ENCODE measurements around the gene MED13L.

The MED13L gene

DNA sequence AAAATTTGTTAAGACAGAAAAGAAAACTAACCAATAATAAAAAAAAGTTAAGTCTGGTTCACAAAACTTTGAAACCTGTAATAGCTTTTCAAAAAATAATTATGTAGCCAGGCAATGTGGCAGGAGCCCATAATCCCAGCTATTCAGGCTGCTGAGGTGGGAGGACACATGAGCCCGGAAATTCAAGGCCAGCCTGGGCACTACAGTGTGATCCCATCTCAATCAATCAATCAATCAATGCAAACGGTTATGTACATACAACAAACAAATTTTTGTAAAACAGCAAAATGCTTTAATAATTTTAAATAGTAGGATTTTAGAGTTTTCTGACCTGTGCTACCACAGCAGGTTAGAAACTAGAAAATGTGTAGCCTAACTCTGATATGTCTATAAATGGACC lies 152.4 kb downstream of the MED13L start:
- DNase-seq = no peak

DNA sequence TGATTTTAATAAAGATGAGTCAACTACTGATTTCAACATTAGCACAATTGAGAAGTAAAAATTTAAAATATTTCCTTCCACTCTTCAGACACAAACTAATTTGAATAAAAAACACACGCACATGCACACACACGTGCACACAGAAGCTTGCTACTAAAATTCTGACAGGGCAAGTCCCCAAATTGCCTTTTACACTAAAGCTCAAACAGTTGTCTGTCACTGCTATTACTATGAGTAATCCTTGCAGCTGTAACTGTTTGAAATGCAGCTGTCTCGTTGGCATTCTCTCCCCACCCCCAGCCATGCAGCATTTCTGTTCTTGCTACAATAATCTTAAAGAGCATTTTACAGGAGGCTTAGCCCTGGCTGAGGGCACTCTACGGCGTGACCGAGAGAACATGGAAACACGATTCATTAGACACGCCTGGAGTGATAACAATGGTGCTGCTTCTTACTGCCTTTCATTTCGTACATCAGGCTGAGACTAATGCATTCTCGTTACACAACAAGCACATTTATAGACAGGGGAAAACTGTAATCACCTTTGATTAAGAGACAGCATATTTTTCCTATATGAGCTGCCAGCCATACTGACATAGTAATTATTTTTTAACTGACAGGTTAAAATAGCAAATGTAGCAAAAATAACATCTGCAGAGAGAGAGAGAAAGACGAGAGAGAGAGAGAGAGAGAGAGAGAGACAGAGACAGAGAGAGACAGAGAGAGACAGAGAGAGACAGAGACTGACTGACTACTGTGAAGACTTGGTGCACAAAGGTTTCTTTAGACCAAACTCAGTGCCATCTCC lies 153.8 kb downstream of the MED13L start:
- DNase-seq = peak; percentile 64

DNA sequence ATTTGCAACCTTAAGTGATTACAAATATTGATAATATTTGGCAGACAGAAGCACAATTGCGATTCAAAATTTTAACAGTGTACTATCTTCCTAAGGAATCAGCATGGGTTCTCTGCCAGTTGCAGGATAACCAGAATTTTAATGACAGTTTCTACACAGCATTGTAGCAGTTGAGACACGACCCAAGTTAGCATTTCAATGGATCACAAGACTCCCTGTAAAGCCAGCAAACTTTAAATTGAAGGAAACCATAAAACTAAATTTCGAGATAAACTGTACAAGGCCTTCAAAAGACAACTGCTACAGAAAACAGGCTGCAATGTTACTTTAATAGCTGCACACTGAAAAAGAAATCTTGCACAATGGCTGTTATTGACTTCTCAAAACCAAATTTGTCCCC lies 154.9 kb downstream of the MED13L start:
- no peak for DNase-seq

DNA sequence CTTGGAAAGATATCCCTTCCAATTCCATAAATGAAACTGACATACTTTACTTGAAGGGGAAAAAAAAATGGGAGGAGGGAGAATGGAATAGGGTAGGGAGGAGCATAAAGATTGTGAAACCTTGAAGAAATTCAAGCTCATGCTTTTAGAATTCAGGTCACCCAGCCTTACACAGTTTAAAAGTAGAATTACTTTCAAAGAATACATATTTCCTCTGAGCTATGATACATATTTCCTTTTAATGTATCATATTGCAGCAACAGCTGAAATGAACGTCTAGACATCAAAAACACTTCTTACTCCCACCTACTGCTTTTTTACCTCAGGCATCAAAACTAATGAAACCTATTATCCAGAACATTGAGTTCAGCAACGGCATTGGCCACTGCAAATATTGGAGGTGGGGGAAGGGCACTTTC lies 156.0 kb downstream of the MED13L start:
- DNase-seq = no peak

DNA sequence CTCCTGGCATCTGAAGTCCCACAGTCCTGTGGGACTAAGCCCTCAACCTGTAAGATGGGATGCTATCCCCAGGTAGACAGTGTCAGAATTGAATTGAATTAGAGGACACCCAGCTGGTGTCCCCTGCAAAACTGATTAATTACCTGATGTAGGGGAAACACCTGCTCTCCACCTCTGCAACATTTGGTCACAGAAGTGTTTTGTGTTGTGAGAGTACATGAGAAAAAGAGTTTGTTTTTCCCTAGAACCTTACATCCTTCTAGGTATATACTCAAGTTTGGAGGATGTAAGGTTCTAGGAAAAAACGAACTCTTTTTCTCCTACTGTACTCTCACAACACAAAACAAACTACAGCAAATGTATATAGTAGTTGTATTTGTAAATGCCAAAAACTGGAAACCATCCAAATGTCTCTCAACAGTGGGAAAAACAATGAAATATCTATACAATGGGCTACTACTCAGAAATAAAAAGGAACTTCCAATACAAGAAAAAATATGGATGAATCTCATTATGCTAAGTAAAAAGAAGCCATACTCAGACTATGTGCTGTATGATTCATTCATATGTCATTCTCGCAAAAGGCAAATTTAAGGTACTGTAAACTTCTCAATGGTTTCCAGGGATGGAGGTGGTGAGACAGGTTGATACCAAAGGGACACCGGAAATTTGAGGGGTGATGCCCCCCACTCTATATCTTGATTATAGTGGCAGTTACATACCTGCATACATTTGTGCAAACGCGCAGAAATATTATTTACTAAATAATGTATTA lies 160.7 kb downstream of the MED13L start:
- no peak for DNase-seq

DNA sequence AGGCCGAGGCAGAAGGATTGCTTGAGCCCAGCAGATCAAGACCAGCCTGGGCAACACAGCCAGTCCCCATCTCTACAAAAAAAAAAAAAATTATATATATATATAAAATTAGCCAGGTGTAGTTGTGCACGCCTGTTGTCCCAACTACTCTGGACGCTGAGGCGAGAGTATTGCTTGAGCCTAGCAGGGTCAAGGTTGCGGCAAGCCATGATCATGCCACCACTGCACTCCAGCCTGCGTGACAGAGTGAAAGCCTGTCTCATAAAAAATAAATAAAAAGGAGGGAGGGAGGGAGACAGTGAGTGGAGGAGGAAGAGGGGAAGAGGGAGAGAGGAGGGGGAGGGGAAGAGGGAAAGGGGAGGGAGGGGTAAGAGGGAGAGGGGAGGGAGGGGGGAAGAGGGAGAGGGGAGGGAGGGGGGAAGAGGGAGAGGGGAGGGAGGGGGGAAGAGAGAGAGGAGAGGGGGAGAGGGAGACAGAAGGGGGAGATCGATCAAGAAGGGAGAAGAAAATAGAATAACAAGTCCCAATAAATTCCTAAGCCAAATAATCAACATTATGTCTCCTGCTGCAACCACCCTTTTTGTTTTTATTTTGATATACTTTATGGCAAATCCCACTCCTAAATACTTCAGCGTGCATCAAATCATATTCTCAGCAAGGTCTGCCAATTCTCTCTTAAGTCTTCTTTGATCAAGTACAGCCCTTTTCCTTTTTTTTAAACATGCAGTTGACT lies 163.9 kb downstream of the MED13L start:
- DNase-seq = no peak

DNA sequence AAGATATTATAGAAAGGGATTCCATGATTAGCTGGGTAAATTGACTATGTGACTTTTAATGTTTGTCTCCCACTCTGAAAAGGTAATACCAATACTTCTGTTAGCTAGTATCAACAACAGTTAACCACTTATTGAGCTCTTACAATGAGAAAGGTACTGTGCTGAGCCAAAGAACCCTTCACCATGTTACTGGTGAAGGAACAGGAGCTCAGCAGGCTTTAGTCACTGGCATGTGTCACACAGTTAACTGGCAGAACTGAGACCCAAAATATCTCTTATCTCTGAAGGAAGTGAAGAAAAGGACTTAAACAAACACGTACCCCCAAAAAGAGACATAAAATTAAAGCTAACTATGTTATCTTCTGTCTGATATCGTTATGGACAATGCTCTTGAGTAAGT lies 170.6 kb downstream of the MED13L start:
- no peak for DNase-seq

DNA sequence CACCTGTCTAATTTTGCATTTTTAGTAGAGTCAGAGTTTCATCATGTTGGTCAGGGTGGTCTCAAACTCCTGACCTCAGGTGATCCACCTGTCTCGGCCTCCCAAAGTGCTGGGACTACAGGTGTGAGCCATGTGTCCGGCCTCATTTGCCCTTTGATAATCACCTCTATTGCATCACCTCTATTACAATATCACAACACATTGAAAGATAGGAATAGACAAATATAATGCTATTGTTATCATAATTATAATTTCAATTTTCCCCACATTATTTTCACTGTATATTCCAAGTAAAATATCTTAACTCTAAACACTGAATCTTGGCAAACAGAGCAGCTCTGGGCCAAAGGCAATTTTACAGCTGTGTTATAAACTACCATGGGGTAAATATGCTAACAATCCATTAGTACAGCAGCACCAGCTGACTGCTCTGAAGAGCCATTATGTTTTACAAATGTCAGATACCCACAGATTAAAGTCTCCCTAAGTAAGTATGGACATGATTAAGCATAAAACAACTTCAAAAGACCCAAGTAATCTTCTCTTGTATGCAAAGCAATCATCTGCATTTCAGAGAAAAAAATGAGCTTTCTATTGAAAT lies 173.2 kb downstream of the MED13L start:
- no peak for DNase-seq

DNA sequence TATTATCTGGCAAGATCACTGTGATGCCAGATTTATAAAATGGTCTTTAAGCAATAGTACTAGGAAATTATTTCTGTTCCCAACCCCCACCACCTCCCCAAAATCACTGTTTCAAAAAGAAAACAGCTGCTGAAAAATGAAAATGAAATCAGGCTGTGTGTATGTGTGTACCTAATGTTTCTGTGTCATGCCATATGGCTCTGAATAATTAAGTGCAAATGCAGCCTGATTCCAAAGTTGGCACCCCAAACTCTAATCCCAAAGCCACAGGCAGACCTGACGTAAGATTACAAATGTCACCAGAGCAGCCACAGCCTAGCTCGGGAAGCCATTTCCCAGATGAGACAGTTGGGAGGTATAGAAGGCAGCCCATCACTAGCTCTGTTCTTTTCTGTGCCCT lies 175.5 kb downstream of the MED13L start:
- DNase-seq = no peak

DNA sequence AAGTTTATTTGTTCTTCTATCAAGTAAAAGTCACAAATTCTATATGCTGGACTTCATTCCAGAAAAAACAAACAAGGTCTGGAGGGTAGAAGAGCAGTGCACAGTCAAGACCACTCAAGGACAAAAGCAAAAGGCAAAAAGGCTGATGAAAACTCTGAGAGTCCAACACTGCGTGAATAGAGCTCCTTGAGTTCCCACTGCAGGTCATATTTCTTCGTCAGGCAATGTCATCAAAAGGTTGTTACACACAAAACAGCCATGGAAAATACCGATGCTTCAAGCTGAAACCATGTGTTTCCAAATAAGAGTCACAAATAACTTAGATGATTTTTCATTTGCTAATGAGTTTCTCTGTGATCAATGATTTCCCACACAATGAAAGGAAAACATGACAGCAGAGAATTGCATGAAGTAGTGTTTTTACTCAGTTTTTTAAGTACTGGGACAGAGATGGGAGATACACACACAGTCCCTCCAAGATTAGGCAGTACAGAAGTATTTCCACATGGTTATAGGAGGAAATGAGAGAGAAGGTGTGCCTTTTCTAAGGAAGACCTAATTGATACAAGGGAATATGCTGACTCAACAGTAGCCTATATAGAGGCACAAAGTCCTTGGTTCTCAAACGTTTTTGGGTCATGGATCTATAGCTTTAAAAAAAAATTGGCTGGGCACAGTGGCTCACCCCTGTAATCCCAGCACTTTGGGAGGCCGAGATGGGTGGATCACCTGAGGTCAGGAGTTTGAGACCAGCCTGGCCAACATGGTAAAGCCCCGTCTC lies 177.7 kb downstream of the MED13L start:
- DNase-seq = no peak

DNA sequence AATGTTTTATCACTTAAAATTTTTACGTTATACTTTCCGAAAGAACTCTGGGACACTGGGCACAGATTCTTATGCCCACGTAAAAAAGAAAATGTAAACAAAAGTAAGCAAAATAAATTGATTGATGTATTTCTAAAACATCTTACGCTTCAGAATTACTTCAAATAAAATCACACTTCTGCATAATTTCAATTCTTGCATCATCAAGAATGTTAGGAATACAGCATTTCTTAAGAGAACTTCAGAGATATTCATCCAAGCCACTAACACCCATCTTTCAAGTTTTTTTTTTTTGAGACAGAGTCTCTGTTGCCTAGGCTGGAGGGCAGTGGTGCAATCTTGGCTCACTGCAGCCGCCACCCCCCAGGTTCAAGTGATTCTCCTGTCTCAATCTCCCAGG lies 180.6 kb downstream of the MED13L start:
- no peak for DNase-seq

DNA sequence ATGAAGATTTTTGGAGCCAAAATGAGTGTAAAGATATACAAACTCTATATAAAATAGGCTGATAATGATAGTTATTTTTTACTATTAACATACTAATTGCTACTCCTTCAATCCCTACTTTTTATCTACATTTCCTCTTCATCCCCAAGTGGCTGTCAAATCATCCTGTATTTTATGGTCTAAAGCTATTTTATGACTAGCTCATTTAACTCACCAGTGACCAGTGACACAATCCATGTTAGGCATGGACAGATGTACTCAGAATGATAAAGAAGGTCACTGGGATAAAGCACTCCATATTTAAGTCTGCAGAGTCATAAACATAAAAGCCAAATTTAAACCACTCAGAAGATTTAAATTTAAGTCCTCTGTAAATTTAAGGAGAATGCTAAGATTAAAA lies 183.0 kb downstream of the MED13L start:
- no peak for DNase-seq

DNA sequence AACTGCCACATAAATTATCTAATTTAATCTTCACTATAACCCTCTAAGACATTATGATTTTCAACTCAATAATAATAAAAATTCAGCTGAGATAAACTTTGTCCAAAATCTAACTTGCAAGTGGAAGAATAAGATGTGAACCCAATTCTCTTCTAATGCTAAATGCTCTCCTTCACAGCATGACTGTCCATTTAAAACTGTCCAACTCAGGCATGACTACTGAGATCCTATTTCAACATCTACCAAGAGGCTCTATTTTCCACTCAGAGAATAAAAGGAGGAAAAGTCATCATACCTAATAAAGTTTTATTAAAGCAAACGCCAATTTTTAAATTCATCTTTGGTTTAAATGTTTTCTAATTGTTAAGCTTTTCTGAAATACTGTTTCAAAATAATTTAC lies 183.6 kb downstream of the MED13L start:
- no peak for DNase-seq

DNA sequence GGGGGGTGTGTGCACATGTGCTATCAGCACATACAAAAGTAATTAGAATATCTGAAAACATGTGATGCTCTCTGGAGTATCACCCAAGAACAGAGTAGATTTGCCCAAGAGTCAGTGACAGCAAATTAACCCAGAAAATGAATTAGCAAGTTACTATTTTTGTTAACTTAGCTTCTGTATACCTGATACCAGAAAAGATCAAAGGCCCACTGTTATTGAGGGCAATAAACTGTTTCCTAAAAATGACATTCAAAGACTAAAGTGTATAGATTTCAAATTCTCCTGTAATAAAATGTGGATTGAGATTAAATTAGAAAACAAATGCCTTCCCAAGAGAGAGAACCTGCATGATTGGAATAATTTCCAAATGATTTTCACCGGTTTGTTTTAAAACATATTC lies 184.7 kb downstream of the MED13L start:
- no peak for DNase-seq

DNA sequence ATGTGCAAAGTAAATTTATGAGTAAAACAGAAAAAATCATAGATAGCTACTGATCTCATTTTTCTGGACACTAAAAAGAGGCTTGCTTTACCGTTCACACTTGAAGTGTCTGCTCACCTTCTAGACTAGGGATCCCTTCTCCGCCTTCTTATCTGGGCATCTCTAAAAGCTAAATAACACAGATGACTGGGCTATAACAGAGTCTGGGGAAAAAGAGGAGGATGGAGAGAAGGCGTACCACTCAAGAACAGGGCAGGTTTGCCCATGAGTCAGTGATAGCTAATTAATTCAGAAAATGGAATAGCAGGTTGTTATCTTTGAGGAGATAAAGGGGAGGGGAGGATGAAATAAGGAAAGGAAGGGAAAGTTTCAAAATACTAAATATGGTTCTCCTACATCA lies 185.3 kb downstream of the MED13L start:
- DNase-seq = no peak

DNA sequence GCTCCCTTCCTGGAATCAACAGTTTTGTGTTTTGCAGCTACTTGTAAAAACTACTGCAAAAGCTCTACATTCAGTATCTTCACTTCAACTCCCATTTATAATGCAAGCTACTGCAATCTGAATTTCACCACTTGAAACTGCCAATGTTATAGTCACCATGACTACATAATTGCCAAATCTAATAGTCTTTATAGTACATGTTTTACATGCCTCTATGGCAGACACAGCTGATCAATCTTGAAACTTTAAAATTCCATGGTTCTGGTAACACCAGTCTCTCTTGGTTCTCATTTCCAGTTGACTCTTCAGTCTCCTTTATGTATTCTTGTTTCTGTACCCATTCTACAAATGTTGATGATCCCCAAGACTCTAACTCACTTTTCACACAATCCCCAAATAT lies 185.9 kb downstream of the MED13L start:
- peak; percentile 33 for DNase-seq

DNA sequence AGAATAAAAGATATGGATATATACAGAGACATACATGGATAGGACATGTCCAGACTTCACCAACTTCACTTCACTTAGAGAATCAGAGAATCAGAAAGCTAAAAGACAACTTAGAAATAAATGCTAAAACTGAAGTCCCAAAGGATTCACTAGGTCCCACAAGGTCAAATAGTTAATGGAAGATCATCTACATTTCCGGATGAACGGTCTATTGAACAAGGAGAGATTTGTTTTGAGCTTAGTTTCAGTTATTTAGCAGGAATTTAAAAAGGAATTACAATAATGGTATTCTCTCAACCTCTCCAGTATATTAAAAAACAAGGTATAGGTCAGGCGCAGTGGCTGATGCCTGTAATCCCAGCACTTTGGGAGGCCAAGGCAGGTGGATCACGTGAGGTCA lies 187.0 kb downstream of the MED13L start:
- no peak for DNase-seq

DNA sequence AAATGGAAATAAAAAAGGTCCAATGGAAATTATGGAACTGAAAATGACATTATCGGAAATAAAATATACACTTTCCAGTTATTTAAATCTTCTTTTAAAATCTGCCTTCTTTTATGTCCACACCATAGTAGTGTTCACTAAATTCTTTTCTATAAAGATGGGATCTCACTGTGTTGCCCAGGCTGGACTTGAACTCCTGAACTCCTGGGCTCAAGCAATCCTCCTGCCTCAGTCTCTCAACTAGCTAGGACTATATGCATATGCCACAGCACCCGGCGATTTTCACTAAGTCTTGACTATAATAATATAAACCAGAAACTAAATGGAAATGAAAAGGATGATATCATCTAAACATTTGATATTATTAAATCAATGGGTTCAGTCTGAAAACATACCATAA lies 188.4 kb downstream of the MED13L start:
- no peak for DNase-seq

DNA sequence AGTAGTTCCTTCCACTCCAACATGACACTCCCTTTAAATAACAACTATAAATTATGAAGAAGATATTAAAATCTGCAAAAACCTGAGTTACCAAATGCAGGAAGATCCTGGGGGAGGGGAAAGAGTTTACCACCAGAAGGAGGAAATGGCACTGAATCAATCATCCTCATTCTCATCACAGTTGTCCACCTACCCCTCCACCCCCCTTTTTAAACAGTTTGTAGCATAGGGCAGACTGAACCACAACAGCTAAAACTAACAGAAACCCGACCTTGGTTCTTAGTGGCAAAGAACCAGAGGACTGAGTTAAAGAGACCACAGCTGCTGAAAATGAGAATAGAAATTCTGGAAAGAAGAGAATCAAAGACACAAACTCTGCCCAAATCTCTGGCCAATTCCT lies 189.5 kb downstream of the MED13L start:
- DNase-seq = no peak

DNA sequence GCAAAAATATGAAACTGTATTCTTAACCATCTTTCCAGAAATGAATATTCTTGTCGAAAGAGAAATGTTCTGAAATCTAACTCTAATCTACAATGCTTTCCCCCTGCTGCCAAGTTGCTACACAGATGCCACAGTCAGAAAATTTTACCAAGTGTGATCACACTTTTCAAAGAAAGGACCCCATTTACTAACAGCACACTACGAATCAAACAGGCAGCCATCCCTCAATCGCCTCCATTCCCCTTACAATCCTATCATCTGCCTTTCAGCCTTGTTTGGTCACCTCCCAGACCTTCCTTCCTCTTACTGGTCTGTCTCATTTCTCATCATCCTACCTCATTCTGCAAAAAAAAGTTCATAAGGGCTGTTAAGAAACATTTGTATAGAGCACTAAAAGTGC lies 190.1 kb downstream of the MED13L start:
- DNase-seq = peak; percentile 27

DNA sequence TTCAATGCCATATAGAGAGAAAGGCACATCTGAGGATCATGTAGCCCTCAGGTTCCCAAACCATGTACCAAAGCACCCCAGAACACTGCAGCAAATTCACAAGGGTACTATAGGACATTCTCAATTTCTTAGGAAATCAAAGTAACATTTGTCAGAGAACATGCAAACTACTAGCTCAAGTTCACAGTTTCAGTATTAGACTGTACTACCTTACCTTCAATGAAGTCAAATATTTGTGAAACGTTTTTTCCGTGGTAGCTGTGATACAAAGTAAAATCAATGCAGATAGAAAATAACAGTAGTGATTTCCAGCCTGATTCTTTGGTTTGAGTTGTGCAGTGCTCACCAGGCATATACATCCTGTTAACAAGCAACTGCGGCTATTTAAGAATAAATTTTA lies 197.1 kb downstream of the MED13L start:
- no peak for DNase-seq

DNA sequence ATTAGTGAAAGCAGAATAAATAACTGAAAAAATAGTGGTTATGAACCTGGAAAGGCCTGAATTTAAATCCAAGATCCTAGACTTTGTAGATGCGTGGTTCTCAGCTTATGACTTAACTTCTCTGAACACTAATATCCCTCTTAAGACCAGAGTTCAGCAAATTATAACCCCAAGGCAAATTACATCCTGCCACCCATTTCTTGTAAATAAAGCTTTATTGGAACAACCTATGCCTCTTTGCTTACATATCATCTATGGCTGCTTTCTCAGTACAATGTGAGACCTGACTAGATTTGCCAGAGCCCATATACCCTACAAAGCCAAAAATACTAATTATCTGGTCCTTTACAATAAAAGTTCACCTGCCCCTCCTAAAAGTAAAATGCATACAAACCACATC lies 199.1 kb downstream of the MED13L start:
- no peak for DNase-seq

DNA sequence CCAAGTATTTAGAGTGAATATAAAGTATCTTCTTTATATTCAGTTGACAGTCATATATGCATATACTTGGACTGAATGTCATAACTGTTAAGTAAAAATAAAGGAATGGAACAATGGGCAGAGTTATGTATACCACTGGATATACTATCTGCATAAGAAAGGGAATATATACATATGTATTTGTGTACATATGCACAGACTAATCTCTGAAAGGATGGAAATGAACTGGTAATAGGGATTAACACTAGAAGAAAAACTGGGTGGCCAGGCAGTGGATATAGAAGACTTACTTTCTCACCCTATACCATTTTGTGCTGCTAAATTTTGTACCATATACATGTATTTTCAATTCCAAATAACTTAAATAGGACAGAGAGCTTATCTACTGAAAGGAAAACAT lies 200.1 kb downstream of the MED13L start:
- no peak for DNase-seq

All from suppressor macrophage treated with lipopolysaccharide for 4 hours (primary cell).